ENCODE measurements around the gene TLK1. TPM values are rescaled to one million over a fixed set of nuclear protein-coding genes. Genes with fewer than 3 reads are reported as not detected.

The TLK1 gene
- total RNA-seq, 2 donors from 2014 or later: 50.5 to 95.8 TPM

DNA sequence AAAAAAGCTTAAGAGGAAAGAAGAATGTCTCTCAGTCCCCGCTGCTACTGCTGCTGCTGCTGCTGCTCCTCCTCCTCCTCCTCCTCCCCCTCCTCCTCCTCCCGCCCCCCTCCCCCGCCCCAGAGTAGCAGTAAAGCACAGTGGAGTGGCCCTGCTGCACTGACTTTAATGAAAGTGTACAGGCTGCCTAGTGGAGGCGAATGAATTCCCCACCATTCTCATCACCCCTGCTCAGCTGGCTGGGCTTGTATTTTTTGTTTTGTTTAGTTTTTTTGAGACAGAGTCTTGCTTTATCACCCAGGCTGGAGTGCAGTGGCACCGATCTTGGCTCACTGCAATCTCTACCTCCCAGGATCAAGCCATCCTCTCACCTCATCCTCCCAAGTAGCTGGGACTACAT is 197.3 kb downstream of the TLK1 start:
- H3K27ac ChIP-seq: no peak overlapping the region
- TF ChIP-seq, protein P1, sequence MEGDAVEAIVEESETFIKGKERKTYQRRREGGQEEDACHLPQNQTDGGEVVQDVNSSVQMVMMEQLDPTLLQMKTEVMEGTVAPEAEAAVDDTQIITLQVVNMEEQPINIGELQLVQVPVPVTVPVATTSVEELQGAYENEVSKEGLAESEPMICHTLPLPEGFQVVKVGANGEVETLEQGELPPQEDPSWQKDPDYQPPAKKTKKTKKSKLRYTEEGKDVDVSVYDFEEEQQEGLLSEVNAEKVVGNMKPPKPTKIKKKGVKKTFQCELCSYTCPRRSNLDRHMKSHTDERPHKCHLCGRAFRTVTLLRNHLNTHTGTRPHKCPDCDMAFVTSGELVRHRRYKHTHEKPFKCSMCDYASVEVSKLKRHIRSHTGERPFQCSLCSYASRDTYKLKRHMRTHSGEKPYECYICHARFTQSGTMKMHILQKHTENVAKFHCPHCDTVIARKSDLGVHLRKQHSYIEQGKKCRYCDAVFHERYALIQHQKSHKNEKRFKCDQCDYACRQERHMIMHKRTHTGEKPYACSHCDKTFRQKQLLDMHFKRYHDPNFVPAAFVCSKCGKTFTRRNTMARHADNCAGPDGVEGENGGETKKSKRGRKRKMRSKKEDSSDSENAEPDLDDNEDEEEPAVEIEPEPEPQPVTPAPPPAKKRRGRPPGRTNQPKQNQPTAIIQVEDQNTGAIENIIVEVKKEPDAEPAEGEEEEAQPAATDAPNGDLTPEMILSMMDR (IDR thresholded peaks at IDR 0.05): no peak
- TF ChIP-seq POLR2A (IDR thresholded peaks at IDR 0.05): no peak
- no peak for TF ChIP-seq POLR2AphosphoS5 (IDR thresholded peaks at IDR 0.05)
- 67% methylated on average over 5 of the region's 5 CpGs for WGBS
- H3K9me3 ChIP-seq: no peaks in the 10 kb centered on the region
- no peak for DNase-seq (ENCODE audit: low spot score)
- H3K4me3 ChIP-seq: no peak overlapping the region
- H3K4me1 ChIP-seq (replicated peaks): no peaks in the 10 kb centered on the region
- intact Hi-C loops (cut with DNase I): no loop called here
- H3K27me3 ChIP-seq (replicated peaks; ENCODE audit: insufficient read depth): no peaks in the 10 kb centered on the region
- peaks cover 6 to 11% of the 10 kb centered on the region in 2 donors for H3K36me3 ChIP-seq

DNA sequence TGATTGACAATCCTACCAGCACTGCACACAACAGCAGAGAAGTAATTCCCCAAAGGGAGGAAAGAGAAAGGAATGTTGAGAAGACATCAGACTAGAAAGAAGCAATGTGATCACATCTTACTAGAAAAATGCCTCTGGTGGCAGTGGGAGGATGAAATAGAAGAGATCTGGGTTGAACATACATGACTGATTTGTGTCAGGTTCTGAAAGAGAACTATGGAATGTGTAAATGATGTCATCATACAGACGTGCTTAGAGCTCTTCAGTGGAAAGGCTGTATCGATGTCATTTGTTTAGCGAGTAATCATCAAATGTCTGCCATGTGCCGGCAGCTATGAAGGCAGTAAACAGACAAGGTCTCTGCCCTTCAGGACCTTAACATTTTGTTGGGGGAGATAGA is 206.8 kb downstream of the TLK1 start:
- no peak for DNase-seq (ENCODE audit: low spot score)
- TF ChIP-seq POLR2A (IDR thresholded peaks at IDR 0.05): no peak
- no peak for TF ChIP-seq POLR2AphosphoS5 (IDR thresholded peaks at IDR 0.05)
- TF ChIP-seq, protein P1 (IDR thresholded peaks at IDR 0.05): no peak
- Histone ChIP-seq H3K9me3 (no peaks in the 10 kb centered on the region), H3K36me3 (peaks cover 0 to 4% of the 10 kb centered on the region in 2 donors), H3K27me3 (replicated peaks; ENCODE audit: insufficient read depth) (no peaks in the 10 kb centered on the region), H3K27ac (no peak overlapping the region), H3K4me3 (no peak overlapping the region), H3K4me1 (replicated peaks) (no peaks in the 10 kb centered on the region)
- intact Hi-C loops (cut with DNase I): no loop called here
- WGBS: 78% methylated on average over 4 of the region's 4 CpGs

DNA sequence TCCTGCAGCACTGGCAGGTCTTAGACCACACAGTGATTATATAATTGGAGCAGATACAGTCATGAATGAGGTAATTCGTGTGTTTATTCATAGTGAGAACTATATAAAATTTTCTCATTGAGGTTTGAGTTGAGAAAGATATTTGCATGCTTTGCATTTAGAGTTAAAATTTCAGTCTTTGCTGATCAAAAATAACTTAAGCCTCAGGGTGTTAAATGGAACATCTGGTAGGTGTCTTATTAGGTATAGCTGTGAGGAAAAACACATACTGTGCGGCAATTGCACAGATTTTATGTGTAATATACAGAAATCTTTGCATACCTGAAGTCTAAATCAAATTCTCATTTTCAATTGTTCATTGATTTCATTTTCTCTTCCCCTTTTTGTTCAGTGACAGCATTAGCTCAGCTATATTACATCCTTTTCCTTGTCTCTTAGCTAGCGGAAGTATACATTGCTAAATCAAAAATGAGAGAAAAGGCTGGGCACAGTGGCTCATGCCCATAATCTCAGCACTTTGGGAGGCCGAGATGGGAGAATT is 210.4 kb downstream of the TLK1 start:
- Histone ChIP-seq H3K36me3 (peaks cover 0 to 4% of the 10 kb centered on the region in 2 donors), H3K4me3 (no peak overlapping the region), H3K9me3 (no peaks in the 10 kb centered on the region), H3K4me1 (replicated peaks) (no peaks in the 10 kb centered on the region), H3K27ac (no peak overlapping the region), H3K27me3 (replicated peaks; ENCODE audit: insufficient read depth) (no peaks in the 10 kb centered on the region)
- no peak for DNase-seq (ENCODE audit: low spot score)
- 92% methylated on average over 4 of the region's 4 CpGs for WGBS
- intact Hi-C loops (cut with DNase I): no loop called here
- no peak for TF ChIP-seq POLR2AphosphoS5 (IDR thresholded peaks at IDR 0.05)
- TF ChIP-seq POLR2A (IDR thresholded peaks at IDR 0.05): no peak
- TF ChIP-seq, protein P1 (IDR thresholded peaks at IDR 0.05): no peak

DNA sequence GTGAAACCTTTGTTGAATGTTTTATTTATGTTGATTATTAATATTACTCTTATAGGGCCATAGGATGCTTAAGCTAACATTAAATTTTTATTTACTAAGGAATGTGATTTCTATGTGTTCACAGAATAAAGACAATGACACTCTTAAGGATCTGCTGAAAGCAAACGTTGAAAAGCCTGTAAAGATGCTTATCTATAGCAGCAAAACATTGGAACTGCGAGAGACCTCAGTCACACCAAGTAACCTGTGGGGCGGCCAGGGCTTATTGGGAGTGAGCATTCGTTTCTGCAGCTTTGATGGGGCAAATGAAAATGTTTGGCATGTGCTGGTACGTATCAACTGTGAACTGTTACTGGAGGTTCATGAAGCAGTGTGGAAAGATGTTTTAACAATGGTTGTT is 211.3 kb downstream of the TLK1 start:
- H3K4me3 ChIP-seq: no peak overlapping the region
- H3K27me3 ChIP-seq (replicated peaks; ENCODE audit: insufficient read depth): no peaks in the 10 kb centered on the region
- no peaks in the 10 kb centered on the region for H3K4me1 ChIP-seq (replicated peaks)
- 37% methylated on average over 5 of the region's 5 CpGs for WGBS
- no peak for DNase-seq (ENCODE audit: low spot score)
- peaks cover 0 to 4% of the 10 kb centered on the region in 2 donors for H3K36me3 ChIP-seq
- intact Hi-C loops (cut with DNase I): no loop called here
- H3K9me3 ChIP-seq: no peaks in the 10 kb centered on the region
- TF ChIP-seq POLR2AphosphoS5 (IDR thresholded peaks at IDR 0.05): no peak
- H3K27ac ChIP-seq: no peak overlapping the region

DNA sequence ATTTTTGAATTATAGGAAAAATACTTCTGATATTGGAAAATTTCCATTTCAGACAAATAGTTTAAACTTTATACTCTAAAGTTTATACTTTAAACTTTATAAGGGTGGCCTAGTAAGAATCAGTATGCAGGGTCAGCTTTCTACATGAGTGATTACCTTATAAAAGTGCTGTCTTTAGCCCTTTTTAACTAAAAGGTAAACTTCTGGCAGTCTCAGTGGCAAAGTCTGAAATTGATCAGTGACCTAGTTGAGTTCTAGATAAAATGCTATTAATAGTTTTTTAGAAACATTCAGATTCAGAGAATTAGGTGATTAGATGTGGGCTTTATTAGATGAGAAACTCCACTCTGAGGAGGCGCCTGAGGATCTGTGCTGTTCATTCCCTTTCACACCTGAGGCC is 216.1 kb downstream of the TLK1 start:
- TF ChIP-seq POLR2AphosphoS5 (IDR thresholded peaks at IDR 0.05) (no peak), POLR2A (IDR thresholded peaks at IDR 0.05) (no peak)
- TF ChIP-seq, protein P1 (IDR thresholded peaks at IDR 0.05): no peak
- Histone ChIP-seq H3K27me3 (replicated peaks; ENCODE audit: insufficient read depth) (no peaks in the 10 kb centered on the region), H3K4me1 (replicated peaks) (no peaks in the 10 kb centered on the region), H3K36me3 (no peaks in the 10 kb centered on the region), H3K27ac (no peak overlapping the region), H3K4me3 (no peak overlapping the region), H3K9me3 (no peaks in the 10 kb centered on the region)
- no peak for DNase-seq (ENCODE audit: low spot score)
- intact Hi-C loops (cut with DNase I): no loop called here
- WGBS: 91% methylated on average over 1 of the region's 1 CpG
